Naive thymus-derived CD8-positive, alpha-beta T cell (primary cell): ENCODE results near the gene SCRN2. TPM values are rescaled to one million over a fixed set of nuclear protein-coding genes. Genes with fewer than 3 reads are reported as not detected.
A peak's percentile ranks its signal among the peaks of the same experiment; 100 is the strongest.

Experiments
- ATAC-seq, 2 donors: fragments of 150-1000 bp; cut with Tn5 transposase in 1 of 2; sonication (Bioruptor Pico), chemical (Tn5 transposase) in 1 of 2; 1 replicate in 1 of 2; 2 replicates in 1 of 2; pipeline ENCODE4 v1.10.0; 2021; ENCODE audit warnings: mild to moderate bottlenecking in 2 of 2, moderate library complexity in 2 of 2
- POLR2A ChIA-PET: fragments of 350-600 bp; sonication (Branson Sonifier 250); formaldehyde crosslinking; loops from one replicate; lab custom pipeline; 2021; ENCODE audit warnings: antibody characterized with exemption; lab: Charles Lee
- DNase-seq, 10 donors: peaks; one replicate each; pipeline versions ENCODE4 v3.0.0 to v3.0.0-alpha.2; 2020 to 2022
- H3K27ac Mint-ChIP-seq, 10 donors: one replicate each; pipeline ENCODE4 v1.8.0; 2020 to 2022; ENCODE audit warnings: mild to moderate bottlenecking in 10 of 10, mixed read lengths in 10 of 10, moderate library complexity in 4 of 10, inconsistent platforms in 1 of 10
- H3K27me3 Mint-ChIP-seq, 5 donors: one replicate each; pipeline ENCODE4 v1.8.0; 2021 to 2022; ENCODE audit warnings: mixed read lengths in 5 of 5
- H3K36me3 Mint-ChIP-seq, 3 donors: one replicate each; pipeline ENCODE4 v1.8.0; 2020 to 2022; ENCODE audit warnings: mixed read lengths in 3 of 3, mild to moderate bottlenecking in 2 of 3, inconsistent platforms in 1 of 3
- H3K4me1 Mint-ChIP-seq, 4 donors: one replicate each; pipeline ENCODE4 v1.8.0; 2021 to 2022; ENCODE audit warnings: mixed read lengths in 4 of 4
- H3K4me3 Mint-ChIP-seq, 10 donors: one replicate each; pipeline ENCODE4 v1.8.0; 2020 to 2022; ENCODE audit warnings: mild to moderate bottlenecking in 10 of 10, mixed read lengths in 10 of 10, moderate library complexity in 6 of 10, inconsistent platforms in 1 of 10
- H3K9me3 Mint-ChIP-seq, 9 donors: one replicate each; pipeline ENCODE4 v1.8.0; 2020 to 2022; ENCODE audit warnings: mixed read lengths in 9 of 9, mild to moderate bottlenecking in 3 of 9, inconsistent platforms in 1 of 9, moderate library complexity in 1 of 9
- polyA plus RNA-seq, 3 donors: library from polyadenylated mRNA; unstranded; fragments of 300-500 nt; fragmentation: Illumina TruSeq; gene quantifications; one replicate each; pipeline ENCODE4 v1.2.3, GENCODE V29; 2021
- total RNA-seq, 8 experiments: library from RNA in 2 of 8; stranded (reverse) in 2 of 8; gene quantifications; one replicate each; pipeline ENCODE4 v1.2.3 and lab custom pipeline; 2021 to 2026

SCRN2 gene
- total and polyA plus RNA-seq, 5 experiments from 2014 or later: 19.3 to 46.0 (median 37.9) TPM

DNA sequence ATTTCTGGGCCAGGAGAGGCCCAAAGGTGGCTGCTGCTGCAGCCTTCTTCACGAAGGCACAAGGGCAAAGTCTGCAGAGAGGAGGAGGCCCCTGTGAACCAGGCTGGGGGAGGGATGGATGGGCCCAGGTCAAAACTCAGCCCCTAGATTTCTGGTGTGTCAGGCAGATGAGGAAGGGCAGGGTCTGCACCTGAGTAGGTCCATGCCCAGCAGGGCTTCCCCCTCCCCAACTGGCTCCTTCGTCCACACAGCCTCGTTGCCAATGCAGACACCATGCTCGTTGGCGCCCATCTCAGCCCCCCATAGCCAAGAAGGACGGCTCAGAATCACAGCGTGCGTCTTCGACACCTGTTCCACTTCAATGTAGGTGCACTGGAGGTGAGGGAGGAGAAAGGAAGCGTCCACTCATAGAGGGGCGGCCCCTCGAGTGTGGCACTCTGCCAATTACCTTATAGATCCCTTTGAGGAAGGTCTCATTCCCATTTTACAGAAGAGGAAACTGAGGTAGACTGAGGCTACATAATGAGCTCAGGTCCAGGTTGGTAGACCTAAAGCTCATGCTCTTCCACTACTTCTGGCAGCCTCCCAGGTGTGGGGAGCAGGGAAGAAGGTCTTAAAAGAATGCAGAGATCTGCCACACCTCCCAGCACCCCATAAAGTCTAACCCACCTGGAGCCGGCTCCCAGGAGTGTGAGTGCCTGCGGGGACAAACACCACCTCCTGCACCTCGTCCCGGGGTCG is 902 bp downstream of the SCRN2 start:
- Mint-ChIP-seq H3K36me3 (peaks cover 0 to 6% (median 0%) of the 10 kb centered on the region in 3 donors), H3K27ac (peak overlapping the region in 9 of 10 donors; percentile 57 to 95 (median 75)), H3K4me3 (peak overlapping the region; percentile 84 to 99 (median 94)), H3K9me3 (no peaks in the 10 kb centered on the region), H3K27me3 (peaks cover 0 to 14% (median 6%) of the 10 kb centered on the region in 5 donors), H3K4me1 (peaks cover 15 to 47% (median 28%) of the 10 kb centered on the region in 4 donors)
- no peak for ATAC-seq
- POLR2A ChIA-PET: interaction anchor here (0.6 to 15.9 kb wide), 6 partner anchors 9 to 226 kb away, joined by 3 to 203 read pairs (median 6); partner anchors contain the start of genes LRRC46, MRPL10, OSBPL7 and PNPO
- DNase-seq: no peak

DNA sequence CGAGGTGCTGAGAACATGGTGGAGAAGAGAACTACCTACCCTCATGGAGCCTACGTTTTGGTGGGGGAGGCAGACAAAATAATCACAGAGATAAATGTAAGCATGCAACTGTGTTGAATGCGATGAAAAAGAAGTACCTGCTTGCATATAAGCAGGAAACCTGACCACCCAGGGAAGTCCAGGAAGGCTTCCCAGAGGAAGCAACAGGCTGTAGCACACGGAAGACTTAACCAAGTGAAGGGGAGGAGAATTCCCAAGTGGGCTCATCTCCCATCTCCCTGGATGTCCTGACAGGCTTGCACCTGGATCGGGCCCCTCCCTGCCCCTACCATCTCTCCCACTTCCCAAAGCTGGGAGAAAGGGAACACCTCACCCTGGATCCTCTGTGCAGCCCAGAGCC is 2.0 kb downstream of the SCRN2 start:
- ATAC-seq (no peak), DNase-seq (no peak)
- H3K4me1 Mint-ChIP-seq: peaks cover 25 to 58% (median 39%) of the 10 kb centered on the region in 4 donors
- peaks cover 0 to 3% (median 1%) of the 10 kb centered on the region in 5 donors for H3K27me3 Mint-ChIP-seq
- POLR2A ChIA-PET: interaction anchor here (1.2 to 15.9 kb wide), 3 partner anchors 8 to 54 kb away, joined by 3 to 203 read pairs (median 17); partner anchors contain the start of genes LRRC46, MRPL10 and SP2
- peak overlapping the region in 1 of 10 donors; percentile 66 for H3K27ac Mint-ChIP-seq
- H3K36me3 Mint-ChIP-seq: peaks cover 0 to 6% (median 0%) of the 10 kb centered on the region in 3 donors
- H3K9me3 Mint-ChIP-seq: no peaks in the 10 kb centered on the region
- H3K4me3 Mint-ChIP-seq: peak overlapping the region in 5 of 10 donors; percentile 26 to 99 (median 26)

- POLR2A ChIA-PET: interaction anchor here (1.2 to 15.9 kb wide), 2 partner anchors 16 to 54 kb away, joined by 3 to 203 read pairs; partner anchors contain the start of gene SP2
- peaks cover 28 to 61% (median 42%) of the 10 kb centered on the region in 4 donors for H3K4me1 Mint-ChIP-seq
- peak overlapping the region in 1 of 10 donors; percentile 66 for H3K27ac Mint-ChIP-seq
- no peak for ATAC-seq
- peaks cover 0 to 2% (median 0%) of the 10 kb centered on the region in 5 donors for H3K27me3 Mint-ChIP-seq
- H3K36me3 Mint-ChIP-seq: peaks cover 0 to 6% (median 0%) of the 10 kb centered on the region in 3 donors
- no peaks in the 10 kb centered on the region for H3K9me3 Mint-ChIP-seq
- DNase-seq: no peak
- peak overlapping the region in 2 of 10 donors; percentile 26 for H3K4me3 Mint-ChIP-seq
These were observed 2.4 kb downstream of the SCRN2 start for GRCh38 chr17:47838636-47839035.

GRCh38 chr17:47837401-47838039 is 3.6 kb downstream of the SCRN2 start:
- Mint-ChIP-seq H3K27ac (peak overlapping the region in 2 of 10 donors; percentile 21 to 41), H3K4me1 (peaks cover 25 to 59% (median 42%) of the 10 kb centered on the region in 4 donors), H3K4me3 (no peak overlapping the region), H3K9me3 (no peaks in the 10 kb centered on the region), H3K36me3 (peaks cover 0 to 6% (median 0%) of the 10 kb centered on the region in 3 donors), H3K27me3 (no peaks in the 10 kb centered on the region)
- ATAC-seq (no peak), DNase-seq (no peak)
- POLR2A ChIA-PET: interaction anchor here (0.6 to 15.9 kb wide), 3 partner anchors 10 to 55 kb away, joined by 3 to 203 read pairs (median 5); partner anchors contain the start of gene SP2

- POLR2A ChIA-PET: interaction anchor here (15.9 kb wide), 1 partner anchor 56 kb away, joined by 203 read pairs; the partner anchor contains the start of gene SP2
- no peaks in the 10 kb centered on the region for H3K9me3 Mint-ChIP-seq
- no peaks in the 10 kb centered on the region for H3K27me3 Mint-ChIP-seq
- H3K4me1 Mint-ChIP-seq: peaks cover 29 to 59% (median 41%) of the 10 kb centered on the region in 4 donors
- no peak for DNase-seq
- no peak overlapping the region for H3K4me3 Mint-ChIP-seq
- peaks cover 0 to 6% (median 0%) of the 10 kb centered on the region in 3 donors for H3K36me3 Mint-ChIP-seq
- no peak for ATAC-seq
- H3K27ac Mint-ChIP-seq: no peak overlapping the region
These were observed 4.5 kb downstream of the SCRN2 start for GRCh38 chr17:47836601-47837000.

- no peak for ATAC-seq
- H3K4me1 Mint-ChIP-seq: peaks cover 27 to 61% (median 46%) of the 10 kb centered on the region in 4 donors
These were observed 6.3 kb downstream of the SCRN2 start for GRCh38 chr17:47834756-47835155.

GRCh38 chr17:47831934-47832327 is 9.1 kb downstream of the SCRN2 start:
- Mint-ChIP-seq H3K27me3 (no peaks in the 10 kb centered on the region), H3K36me3 (peaks cover 0 to 22% (median 0%) of the 10 kb centered on the region in 3 donors), H3K4me3 (peak overlapping the region; percentile 92 to 99 (median 98)), H3K4me1 (peaks cover 23 to 64% (median 54%) of the 10 kb centered on the region in 4 donors), H3K27ac (peak overlapping the region; percentile 93 to 100 (median 96)), H3K9me3 (no peaks in the 10 kb centered on the region)
- POLR2A ChIA-PET: interaction anchor here (0.6 to 3.3 kb wide), 15 partner anchors 8 to 546 kb away, joined by 3 to 37 read pairs (median 4); partner anchors contain the start of genes CDK5RAP3, KPNB1, OSBPL7 and PNPO
- peak in 1 of 2 donors; percentile 6 for ATAC-seq
- no peak for DNase-seq

More at GRCh38 chr17:47834756-47835155, 6.3 kb downstream of the SCRN2 start:
- DNase-seq: no peak
- Mint-ChIP-seq H3K27ac (peak overlapping the region; percentile 23 to 87 (median 68)), H3K27me3 (no peaks in the 10 kb centered on the region), H3K36me3 (peaks cover 0 to 6% (median 0%) of the 10 kb centered on the region in 3 donors), H3K4me3 (peak overlapping the region in 8 of 10 donors; percentile 17 to 61 (median 43)), H3K9me3 (no peaks in the 10 kb centered on the region)
- POLR2A ChIA-PET: interaction anchor here (0.7 to 1.5 kb wide), 2 partner anchors 61 to 606 kb away, joined by 3 to 7 read pairs; partner anchors contain the start of gene SP2

DNA sequence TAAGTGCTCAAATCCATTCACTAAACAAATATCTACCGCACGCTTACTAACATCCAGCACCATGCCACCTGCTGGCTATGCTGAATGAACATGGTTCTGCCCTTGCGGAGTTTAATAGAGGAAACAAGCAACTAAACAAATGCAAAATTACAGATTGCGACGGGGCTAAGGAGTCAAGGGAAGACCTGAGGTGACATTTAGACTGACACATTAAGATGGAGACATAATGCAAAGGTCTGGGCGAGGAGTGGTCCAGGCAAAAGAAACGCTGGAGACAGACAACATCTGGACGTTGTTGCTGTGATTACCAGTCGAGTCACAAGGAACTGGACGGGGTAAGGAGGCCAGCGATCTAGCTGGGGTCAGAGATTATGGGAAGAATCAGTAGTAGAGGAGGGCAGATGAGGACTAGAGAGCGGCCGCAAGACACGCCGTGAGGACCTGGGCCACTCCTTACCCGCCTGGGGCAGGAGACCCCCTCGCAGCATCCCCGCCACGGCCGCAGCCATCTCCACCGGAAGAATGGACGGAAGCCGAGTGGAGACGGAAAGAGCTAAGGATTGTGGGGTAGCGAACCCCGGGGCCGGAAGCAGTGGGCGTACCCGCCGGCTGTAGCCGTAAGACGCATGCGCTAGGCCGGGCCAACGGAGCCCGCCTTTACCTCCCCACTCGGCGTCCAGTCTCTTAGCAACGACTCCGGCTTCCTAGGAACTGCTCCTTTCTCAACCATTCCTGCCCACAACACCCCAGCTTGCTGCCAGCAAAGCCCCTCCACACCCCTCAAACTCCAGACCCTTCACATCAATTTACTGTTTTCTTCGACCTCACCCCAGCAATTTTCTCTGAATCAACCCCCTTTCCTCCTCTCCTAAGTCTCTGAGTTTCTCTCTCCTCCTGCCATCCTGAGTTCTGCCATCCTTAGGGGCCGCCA is 9.8 kb downstream of the SCRN2 start, which contains the start of the genes LRRC46 and MRPL10:
Gene LRRC46 (plus strand): TSS at position 668 of the 931 bp plus-strand sequence. CDS start 320 bp downstream, outside the sequence.
Gene MRPL10 (minus strand): TSS at position 539 of the 931 bp plus-strand sequence. CDS start 30 bp downstream, at position 509.
- no peaks in the 10 kb centered on the region for H3K9me3 Mint-ChIP-seq
- H3K4me3 Mint-ChIP-seq: peak within 1 kb of the TSS; percentile 92 to 99 (median 98)
- peaks cover 23 to 64% (median 54%) of the 10 kb centered on the region in 4 donors for H3K4me1 Mint-ChIP-seq
- peak; percentile 91 to 93 for ATAC-seq
- POLR2A ChIA-PET: interaction anchor here (0.6 to 3.3 kb wide), 16 partner anchors 9 to 546 kb away, joined by 3 to 37 read pairs (median 4); partner anchors contain the start of genes CDK5RAP3, KPNB1, OSBPL7 and PNPO
- H3K27ac Mint-ChIP-seq: peak within 1 kb of the TSS; percentile 93 to 100 (median 96)
- H3K27me3 Mint-ChIP-seq: no peaks in the 10 kb centered on the region
- peak; percentile 82 to 94 (median 89) for DNase-seq
- peaks cover 0 to 29% (median 5%) of the 10 kb centered on the region in 3 donors for H3K36me3 Mint-ChIP-seq

- Mint-ChIP-seq H3K27me3 (no peaks in the 10 kb centered on the region), H3K9me3 (no peaks in the 10 kb centered on the region), H3K4me1 (peaks cover 23 to 58% (median 52%) of the 10 kb centered on the region in 4 donors), H3K4me3 (peak overlapping the region; percentile 92 to 99 (median 98)), H3K36me3 (peaks cover 0 to 36% (median 5%) of the 10 kb centered on the region in 3 donors), H3K27ac (peak overlapping the region; percentile 93 to 100 (median 96))
- ATAC-seq (no peak), DNase-seq (no peak)
- POLR2A ChIA-PET: interaction anchor here (1.1 to 3.3 kb wide), 8 partner anchors 9 to 277 kb away, joined by 3 to 37 read pairs (median 4); partner anchors contain the start of genes KPNB1, OSBPL7, SCRN2 and SNX11
These were observed 10.6 kb downstream of the SCRN2 start for GRCh38 chr17:47830396-47831002.

GRCh38 chr17:47829870-47830269 is 11.2 kb downstream of the SCRN2 start:
- Mint-ChIP-seq H3K36me3 (peaks cover 0 to 41% (median 7%) of the 10 kb centered on the region in 3 donors), H3K9me3 (no peaks in the 10 kb centered on the region), H3K27me3 (no peaks in the 10 kb centered on the region), H3K27ac (peak overlapping the region in 9 of 10 donors; percentile 57 to 100 (median 89)), H3K4me1 (peaks cover 21 to 53% (median 46%) of the 10 kb centered on the region in 4 donors), H3K4me3 (peak overlapping the region; percentile 30 to 99 (median 92))
- DNase-seq (peak in 4 of 10 donors; percentile 31 to 61 (median 34)), ATAC-seq (peak; percentile 8 to 11)
- POLR2A ChIA-PET: interaction anchor here (3.3 kb wide), 1 partner anchor 8 kb away, joined by 30 read pairs; the partner anchor contains the start of gene OSBPL7
